Ramos (cell line): Measurements from ENCODE around the gene EXOSC1.
"Not testable (repeated sequence)": the region's sequence is repeated elsewhere in the genome, so short reads cannot be mapped to it uniquely, and the experiment has no call there.

Source experiments
- in situ Hi-C: fragments of 300-500 bp; cut with MboI; formaldehyde crosslinking; loops from one replicate; pipeline ENCODE4 v1.14.3; 2022; ENCODE audit warnings: low sequenced_read_pairs; ENCODE audit not compliant: unreplicated experiment

Gene EXOSC1

GRCh38 chr10:97416565-97416964, 29.2 kb downstream of the EXOSC1 start:
- in situ Hi-C loops = no loop called here

GRCh38 chr10:97412891-97413304, 32.9 kb downstream of the EXOSC1 start:
- in situ Hi-C loops = no loop called here

GRCh38 chr10:97411406-97411805, 34.4 kb downstream of the EXOSC1 start:
- in situ Hi-C loops = no loop called here

- in situ Hi-C loops = no loop called here
Measured at GRCh38 chr10:97408496-97408992, 37.3 kb downstream of the EXOSC1 start.

- in situ Hi-C loops = no loop called here
Measured at GRCh38 chr10:97407952-97408248, 37.9 kb downstream of the EXOSC1 start.

- in situ Hi-C loops = no loop called here
Measured at GRCh38 chr10:97407211-97407951, 38.4 kb downstream of the EXOSC1 start.

GRCh38 chr10:97406483-97406882, 39.3 kb downstream of the EXOSC1 start:
- in situ Hi-C loops = not testable (repeated sequence)

GRCh38 chr10:97406064-97406463, 39.7 kb downstream of the EXOSC1 start:
- in situ Hi-C loops = no loop called here

- in situ Hi-C loops = no loop called here
Measured at GRCh38 chr10:97404044-97404443, 41.8 kb downstream of the EXOSC1 start.

- in situ Hi-C loops = no loop called here
Measured at GRCh38 chr10:97401455-97401919, 44.3 kb downstream of the EXOSC1 start.

- in situ Hi-C loops = no loop called here
Measured at GRCh38 chr10:97400665-97401454, 44.9 kb downstream of the EXOSC1 start, which contains the start of gene RRP12. RRP12 (minus strand) TSS chr10:97401340; CDS start chr10:97401231, 109 bp downstream.

- in situ Hi-C loops = no loop called here
Measured at GRCh38 chr10:97399843-97400545, 45.8 kb downstream of the EXOSC1 start.

GRCh38 chr10:97396056-97396455, 49.8 kb downstream of the EXOSC1 start:
- in situ Hi-C loops = no loop called here

GRCh38 chr10:97393034-97393573, 52.7 kb downstream of the EXOSC1 start:
- in situ Hi-C loops = no loop called here

GRCh38 chr10:97390091-97390490, 55.7 kb downstream of the EXOSC1 start:
- in situ Hi-C loops = no loop called here

GRCh38 chr10:97388152-97388551, 57.7 kb downstream of the EXOSC1 start:
- in situ Hi-C loops = no loop called here
